Erythroblast (primary cell): ENCODE results near the gene RABGGTA.

ENCODE experiments used
- GATA1 ChIP-seq: IDR thresholded peaks from 2 replicates; pipeline ENCODE4 v1.6.1; 2011; ENCODE audit warnings: low read depth, mild to moderate bottlenecking, control low read depth, low read length, moderate library complexity
- POLR2A ChIP-seq: IDR thresholded peaks from 2 replicates; pipeline ENCODE4 v1.6.1; 2011; ENCODE audit warnings: mild to moderate bottlenecking, low read length

DNA sequence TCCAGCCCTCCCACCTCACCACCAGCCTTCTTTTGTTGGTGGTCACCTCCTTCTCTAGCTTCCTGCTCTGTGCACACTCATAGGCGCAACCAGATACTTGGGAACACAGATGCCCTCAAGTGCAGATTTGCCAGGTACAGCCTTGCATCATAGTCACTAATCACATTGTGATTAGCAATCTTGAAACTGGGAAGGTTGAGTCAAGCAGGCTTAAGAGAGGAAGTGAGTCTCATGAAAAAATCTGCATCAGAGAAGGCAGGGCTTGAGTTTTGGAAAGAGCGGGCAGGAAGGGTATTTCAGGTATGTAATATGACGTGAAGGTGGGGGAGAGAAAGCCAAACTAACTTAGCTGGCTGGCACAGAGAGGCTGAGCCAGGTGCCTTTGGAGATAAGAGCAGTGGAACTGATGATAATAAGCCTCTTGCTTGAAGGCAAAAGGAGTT, 2.7 kb upstream of the RABGGTA start:
- no peak for TF ChIP-seq POLR2A
- TF ChIP-seq GATA1: no peak
